ENCODE data around the gene PRCC.

The PRCC gene

DNA sequence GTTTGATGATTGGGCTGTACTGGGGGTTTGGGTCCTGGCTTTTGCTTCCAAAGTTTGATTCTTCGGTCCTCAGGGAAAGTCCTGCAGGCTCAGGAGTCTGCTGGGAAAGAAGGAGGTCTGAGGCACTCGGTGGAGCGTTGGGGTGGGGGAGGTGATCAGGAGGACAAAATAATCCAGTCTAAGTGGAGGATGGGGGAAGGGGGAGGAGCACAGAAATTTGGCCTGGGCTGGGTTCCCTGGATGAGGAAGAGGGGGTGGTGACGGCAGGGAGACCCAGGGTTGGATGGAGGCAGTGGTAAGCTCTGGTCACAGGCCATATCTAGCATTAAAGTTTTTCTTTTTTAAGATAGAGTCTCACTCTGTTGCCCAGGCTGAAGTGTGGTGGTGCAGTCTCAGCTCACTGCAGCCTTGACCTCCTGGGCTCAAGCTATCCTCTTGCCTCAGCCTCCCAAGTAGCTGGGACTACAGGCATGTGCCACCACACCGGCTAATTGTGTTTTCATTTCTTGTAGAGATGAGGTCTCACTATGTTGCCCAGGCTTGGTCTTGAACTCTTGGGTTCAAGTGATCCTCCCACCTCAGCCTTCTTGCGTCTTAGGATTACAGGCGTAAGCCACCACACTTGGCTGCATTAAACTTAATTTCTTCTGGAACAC lies 42.5 kb downstream of the PRCC start:
- no peak for DNase-seq (ENCODE audit: extremely low read depth, insufficient read length)
- TF ChIP-seq, protein P1, sequence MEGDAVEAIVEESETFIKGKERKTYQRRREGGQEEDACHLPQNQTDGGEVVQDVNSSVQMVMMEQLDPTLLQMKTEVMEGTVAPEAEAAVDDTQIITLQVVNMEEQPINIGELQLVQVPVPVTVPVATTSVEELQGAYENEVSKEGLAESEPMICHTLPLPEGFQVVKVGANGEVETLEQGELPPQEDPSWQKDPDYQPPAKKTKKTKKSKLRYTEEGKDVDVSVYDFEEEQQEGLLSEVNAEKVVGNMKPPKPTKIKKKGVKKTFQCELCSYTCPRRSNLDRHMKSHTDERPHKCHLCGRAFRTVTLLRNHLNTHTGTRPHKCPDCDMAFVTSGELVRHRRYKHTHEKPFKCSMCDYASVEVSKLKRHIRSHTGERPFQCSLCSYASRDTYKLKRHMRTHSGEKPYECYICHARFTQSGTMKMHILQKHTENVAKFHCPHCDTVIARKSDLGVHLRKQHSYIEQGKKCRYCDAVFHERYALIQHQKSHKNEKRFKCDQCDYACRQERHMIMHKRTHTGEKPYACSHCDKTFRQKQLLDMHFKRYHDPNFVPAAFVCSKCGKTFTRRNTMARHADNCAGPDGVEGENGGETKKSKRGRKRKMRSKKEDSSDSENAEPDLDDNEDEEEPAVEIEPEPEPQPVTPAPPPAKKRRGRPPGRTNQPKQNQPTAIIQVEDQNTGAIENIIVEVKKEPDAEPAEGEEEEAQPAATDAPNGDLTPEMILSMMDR (IDR thresholded peaks at IDR 0.05; ENCODE audit: insufficient read depth, low read length, poor library complexity, severe bottlenecking): no peak
- no peaks in the 10 kb centered on the region; the same call in 1 of the 2 replicates for H3K36me3 ChIP-seq (ENCODE audit: control insufficient read depth, insufficient read depth, low read length)
- no peaks in the 10 kb centered on the region; the same call in 1 of the 2 replicates for H3K27me3 ChIP-seq (replicated peaks; ENCODE audit: control insufficient read depth, insufficient read depth, low read length)
- no peak overlapping the region for H3K4me3 ChIP-seq (replicated peaks; ENCODE audit: low read depth, low read length)

DNA sequence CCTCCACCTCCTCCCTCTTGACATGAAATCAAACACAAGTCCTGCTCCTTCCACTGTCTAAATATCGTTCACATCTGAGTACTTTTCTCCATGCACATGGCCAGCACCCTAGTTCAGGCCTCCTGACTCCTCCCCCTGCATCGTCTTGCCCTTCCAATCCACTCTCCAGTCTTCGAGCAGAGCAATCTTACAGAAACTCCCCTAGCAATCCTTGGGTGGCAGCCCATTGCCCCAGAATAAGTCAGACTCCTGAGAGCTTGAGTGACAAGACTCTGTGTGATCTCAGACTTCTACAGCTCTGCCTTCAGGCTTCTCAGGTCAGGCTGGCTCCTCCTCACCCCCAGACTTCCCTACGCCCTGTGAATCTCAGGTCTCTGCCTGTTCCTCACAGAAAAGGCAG lies 43.8 kb downstream of the PRCC start:
- Histone ChIP-seq H3K4me3 (replicated peaks; ENCODE audit: low read depth, low read length) (no peak overlapping the region), H3K36me3 (ENCODE audit: control insufficient read depth, insufficient read depth, low read length) (no peaks in the 10 kb centered on the region), H3K27me3 (replicated peaks; ENCODE audit: control insufficient read depth, insufficient read depth, low read length) (no peaks in the 10 kb centered on the region; the same call in 1 of the 2 replicates)
- no peak for DNase-seq (ENCODE audit: extremely low read depth, insufficient read length)
- TF ChIP-seq, protein P1 (IDR thresholded peaks at IDR 0.05; ENCODE audit: insufficient read depth, low read length, poor library complexity, severe bottlenecking): no peak

DNA sequence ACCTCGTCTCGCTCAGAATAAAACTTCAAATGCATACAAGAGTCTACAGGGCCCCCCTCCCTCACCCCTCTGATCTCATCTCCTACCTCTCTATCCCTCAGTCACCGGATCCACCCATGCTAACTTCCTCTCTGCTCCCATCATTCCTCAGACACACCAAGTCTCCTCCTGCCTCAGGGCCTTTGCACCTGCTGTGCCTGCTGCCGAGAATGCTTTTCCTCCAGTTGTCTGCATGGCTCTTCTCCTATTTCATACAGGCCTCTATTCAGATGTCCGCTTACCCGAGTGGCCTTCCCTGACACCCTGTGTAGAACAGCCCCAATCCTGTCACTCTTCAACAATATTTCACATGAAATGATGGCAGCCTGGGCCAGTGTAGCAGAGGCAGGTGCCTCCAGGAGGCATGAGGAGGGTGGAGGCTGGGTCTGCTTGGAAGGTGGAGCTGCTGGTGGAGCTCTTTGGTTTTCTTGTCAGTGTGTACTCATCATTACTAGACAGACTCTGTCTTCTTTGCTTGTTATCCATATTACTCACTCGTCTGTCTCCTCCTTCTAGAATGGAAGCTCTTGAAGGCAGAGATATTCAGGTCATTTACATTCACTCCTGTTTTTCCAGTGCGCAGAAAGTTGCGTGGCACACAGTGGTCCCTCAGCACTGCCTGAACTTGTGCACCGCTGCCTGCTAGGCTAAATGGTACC lies 45.1 kb downstream of the PRCC start:
- no peak for DNase-seq (ENCODE audit: extremely low read depth, insufficient read length)
- Histone ChIP-seq H3K36me3 (ENCODE audit: control insufficient read depth, insufficient read depth, low read length) (no peaks in the 10 kb centered on the region), H3K27me3 (replicated peaks; ENCODE audit: control insufficient read depth, insufficient read depth, low read length) (no peaks in the 10 kb centered on the region; the same call in 1 of the 2 replicates), H3K4me3 (replicated peaks; ENCODE audit: low read depth, low read length) (no peak overlapping the region)
- TF ChIP-seq, protein P1 (IDR thresholded peaks at IDR 0.05; ENCODE audit: insufficient read depth, low read length, poor library complexity, severe bottlenecking): no peak

- DNase-seq (ENCODE audit: extremely low read depth, insufficient read length): no peak
- Histone ChIP-seq H3K36me3 (ENCODE audit: control insufficient read depth, insufficient read depth, low read length) (no peaks in the 10 kb centered on the region), H3K27me3 (replicated peaks; ENCODE audit: control insufficient read depth, insufficient read depth, low read length) (no peaks in the 10 kb centered on the region; the same call in 1 of the 2 replicates), H3K4me3 (replicated peaks; ENCODE audit: low read depth, low read length) (no peak overlapping the region)
- TF ChIP-seq, protein P1 (IDR thresholded peaks at IDR 0.05; ENCODE audit: insufficient read depth, low read length, poor library complexity, severe bottlenecking): no peak
Measured at GRCh38 chr1:156813298-156813697, 46.0 kb downstream of the PRCC start.

DNA sequence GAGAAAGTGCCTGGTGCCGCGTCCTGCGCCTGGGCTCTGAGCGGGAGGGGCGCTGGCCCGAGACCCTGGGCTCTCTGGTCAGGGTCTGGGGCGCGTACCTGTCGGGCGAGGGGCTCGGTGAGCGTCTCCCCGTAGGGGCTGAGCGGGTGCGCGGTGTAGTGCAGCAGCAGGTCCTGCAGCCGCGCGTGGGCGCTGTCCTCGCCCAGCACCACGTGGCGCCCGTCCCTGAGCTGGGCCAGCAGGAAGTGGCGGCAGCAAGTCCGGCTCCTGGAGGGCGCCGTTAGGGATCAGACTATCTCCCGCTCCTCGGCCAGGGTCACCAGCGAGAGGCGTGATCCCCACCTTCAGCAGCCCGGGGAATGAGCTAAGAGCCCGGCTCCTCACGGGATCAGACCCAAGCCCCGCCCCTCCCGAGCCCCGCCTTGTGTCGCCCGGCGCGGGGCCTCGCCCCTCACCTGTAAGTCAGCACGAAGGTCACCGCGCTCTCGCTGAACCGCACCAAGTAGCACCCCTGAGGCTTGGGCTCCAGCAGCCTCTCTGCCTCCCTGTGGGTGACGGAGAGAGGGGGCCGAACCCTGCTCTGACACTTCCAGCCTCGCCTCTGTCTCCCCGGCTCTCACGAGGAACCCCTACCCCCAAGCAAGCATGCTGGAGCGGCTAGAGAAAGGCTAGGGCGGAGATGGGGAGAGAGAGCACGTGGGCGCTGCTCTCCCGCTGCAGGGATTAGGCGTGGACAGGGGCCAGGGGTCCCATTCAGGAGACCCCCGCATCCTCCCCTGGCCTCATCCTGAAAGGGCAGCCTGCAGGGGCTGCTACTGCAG lies 46.6 kb downstream of the PRCC start:
- TF ChIP-seq, protein P1 (IDR thresholded peaks at IDR 0.05; ENCODE audit: insufficient read depth, low read length, poor library complexity, severe bottlenecking): peak; percentile 48
- Histone ChIP-seq H3K4me3 (replicated peaks; ENCODE audit: low read depth, low read length) (peak overlapping the region; percentile 32), H3K27me3 (replicated peaks; ENCODE audit: control insufficient read depth, insufficient read depth, low read length) (no peaks in the 10 kb centered on the region; the same call in 1 of the 2 replicates), H3K36me3 (ENCODE audit: control insufficient read depth, insufficient read depth, low read length) (no peaks in the 10 kb centered on the region)
- peak; percentile 78 for DNase-seq (ENCODE audit: extremely low read depth, insufficient read length)
